HG02981 (cell line): ENCODE data around the gene BTNL2.
"Not testable (repeated sequence)": the region's sequence is repeated elsewhere in the genome, so short reads cannot be mapped to it uniquely, and the experiment has no call there.

ENCODE experiments used
- ATAC-seq: cut with Tn5 transposase; IDR thresholded peaks from one replicate; pipeline ENCODE4 v1.9.1; 2021; ENCODE audit warnings: mild to moderate bottlenecking, moderate library complexity; ENCODE audit not compliant: unreplicated experiment

Gene BTNL2

GRCh38 chr6:32406857-32407256 is at the start of gene BTNL2:
BTNL2 (minus strand) TSS chr6:32407181; CDS start chr6:32407123, 58 bp downstream.
- ATAC-seq: no peak

GRCh38 chr6:32449088-32449736 is 42.2 kb upstream of the BTNL2 start:
- ATAC-seq: no peak

- ATAC-seq: no peak
Observed at GRCh38 chr6:32447932-32448331, 41.0 kb upstream of the BTNL2 start.

GRCh38 chr6:32445321-32445854 is 38.4 kb upstream of the BTNL2 start:
- no peak for ATAC-seq

- ATAC-seq: no peak
Observed at GRCh38 chr6:32444433-32444832, 37.5 kb upstream of the BTNL2 start.

GRCh38 chr6:32442977-32443552 is 36.1 kb upstream of the BTNL2 start:
- ATAC-seq: no peak

GRCh38 chr6:32442243-32442667 is 35.3 kb upstream of the BTNL2 start:
- ATAC-seq: no peak

- ATAC-seq: peak; percentile 76
Observed at GRCh38 chr6:32439602-32440214, 32.7 kb upstream of the BTNL2 start, which contains the start of gene HLA-DRA. HLA-DRA (plus strand) TSS chr6:32439887; CDS start chr6:32439951, 64 bp downstream.

- ATAC-seq: no peak
Observed at GRCh38 chr6:32439139-32439538, 32.2 kb upstream of the BTNL2 start.

- ATAC-seq: peak; percentile 55
Observed at GRCh38 chr6:32436995-32437836, 30.2 kb upstream of the BTNL2 start.

- no peak for ATAC-seq
Observed at GRCh38 chr6:32436186-32436585, 29.2 kb upstream of the BTNL2 start.

- ATAC-seq: not testable (repeated sequence)
Observed at GRCh38 chr6:32433950-32434349, 27.0 kb upstream of the BTNL2 start.

GRCh38 chr6:32432050-32432450 is 25.1 kb upstream of the BTNL2 start:
- no peak for ATAC-seq

- no peak for ATAC-seq
Observed at GRCh38 chr6:32431142-32431541, 24.2 kb upstream of the BTNL2 start.

GRCh38 chr6:32430179-32430578 is 23.2 kb upstream of the BTNL2 start:
- ATAC-seq: no peak

- no peak for ATAC-seq
Observed at GRCh38 chr6:32427934-32428474, 21.0 kb upstream of the BTNL2 start.

- ATAC-seq: no peak
Observed at GRCh38 chr6:32427218-32427617, 20.2 kb upstream of the BTNL2 start.

- no peak for ATAC-seq
Observed at GRCh38 chr6:32426338-32426737, 19.4 kb upstream of the BTNL2 start.

GRCh38 chr6:32424589-32425300 is 17.8 kb upstream of the BTNL2 start:
- ATAC-seq: no peak

GRCh38 chr6:32416036-32416435 is 9.1 kb upstream of the BTNL2 start:
- no peak for ATAC-seq
